Renal pelvis (tissue), 4 donors: ENCODE results near the gene CCDC70. TPM values are rescaled to one million over a fixed set of nuclear protein-coding genes. Genes with fewer than 3 reads are reported as not detected.
A peak's percentile ranks its signal among the peaks of the same experiment; 100 is the strongest.
"Not testable (repeated sequence)": the region's sequence is repeated elsewhere in the genome, so short reads cannot be mapped to it uniquely, and the experiment has no call there.

Source experiments
- DNase-seq: peaks from one replicate; pipeline ENCODE4 v3.0.0-alpha.2; 2013
- polyA plus RNA-seq, 3 donors: library from polyadenylated mRNA; unstranded; fragments of 120-200 nt; gene quantifications; one replicate each; pipeline ENCODE4 v1.2.1, GENCODE V29; 2013; ENCODE audit not compliant: insufficient read length in 3 of 3

The CCDC70 gene
- polyA plus RNA-seq, 3 donors: 0.14 TPM; not detected in 2

DNA sequence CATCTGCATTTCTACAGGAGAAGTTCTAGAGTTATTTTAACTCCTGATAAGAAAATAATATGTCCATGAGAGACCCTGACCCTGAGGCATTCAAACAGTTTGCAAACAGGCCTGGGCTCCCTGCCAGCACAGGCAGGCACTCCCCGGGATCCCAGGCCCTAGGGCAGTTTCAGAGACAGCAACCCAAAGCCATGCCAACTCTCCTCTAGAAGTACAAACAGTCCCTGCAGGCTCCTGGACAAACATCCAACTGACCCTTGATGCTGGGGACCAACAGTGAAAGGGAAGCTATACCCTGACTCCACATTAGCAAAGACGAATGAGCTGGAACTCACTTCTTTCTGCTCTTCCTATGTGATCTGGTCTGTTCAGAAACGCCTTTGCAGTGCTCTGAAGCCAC, 44.8 kb downstream of the CCDC70 start:
- DNase-seq: no peak

DNA sequence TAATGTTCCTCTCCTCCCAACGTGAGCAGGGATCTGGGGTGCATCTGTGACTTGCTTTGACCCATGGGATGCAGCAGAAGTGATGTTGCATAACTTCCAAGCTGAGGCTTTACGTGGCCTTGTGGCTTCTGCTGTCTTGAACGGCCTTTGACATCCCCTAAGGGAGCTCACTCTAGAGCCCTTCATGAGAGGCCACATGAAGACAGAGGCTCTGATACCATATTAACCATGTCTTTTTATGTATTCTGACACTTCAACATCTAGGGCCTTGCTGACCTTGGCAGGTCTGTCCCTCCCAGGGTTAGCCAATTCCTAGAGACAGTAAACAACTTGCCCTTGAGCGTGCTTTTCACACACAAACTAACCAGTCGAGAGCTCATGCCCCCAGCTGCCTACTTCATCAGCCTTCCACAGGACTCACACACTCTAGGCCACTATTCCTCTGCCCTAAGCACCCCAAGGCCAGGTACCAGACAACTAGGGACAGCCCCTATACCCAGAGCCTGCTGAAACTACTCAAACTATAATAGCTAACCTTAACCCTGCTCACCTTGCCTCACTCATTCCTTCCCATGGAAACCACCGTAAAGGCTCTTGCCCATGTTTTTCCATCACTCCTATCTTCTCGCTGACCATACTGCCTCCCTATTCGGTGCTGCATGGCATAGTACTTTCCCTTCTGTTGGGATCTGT, 45.4 kb downstream of the CCDC70 start:
- no peak for DNase-seq

DNA sequence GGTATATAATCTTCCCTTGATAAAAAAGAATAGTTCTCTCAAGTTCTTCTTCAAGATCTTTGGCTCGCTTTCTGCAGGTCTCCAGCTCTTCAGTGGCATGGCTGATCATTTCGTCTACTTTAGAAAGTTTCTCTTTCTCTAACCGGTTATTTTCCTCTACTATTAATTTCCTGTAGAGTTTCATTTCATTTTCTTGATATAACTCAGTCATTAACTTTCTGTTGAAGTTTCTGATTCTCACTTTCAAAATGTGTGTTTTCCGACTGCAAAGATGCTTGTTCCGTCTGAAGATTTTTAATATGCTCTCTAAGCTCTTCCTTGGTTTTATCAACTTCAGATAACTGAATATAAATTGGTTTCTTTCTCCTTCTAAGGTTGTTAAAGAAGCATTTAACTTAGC, 47.5 kb downstream of the CCDC70 start:
- DNase-seq: not testable (repeated sequence)

DNA sequence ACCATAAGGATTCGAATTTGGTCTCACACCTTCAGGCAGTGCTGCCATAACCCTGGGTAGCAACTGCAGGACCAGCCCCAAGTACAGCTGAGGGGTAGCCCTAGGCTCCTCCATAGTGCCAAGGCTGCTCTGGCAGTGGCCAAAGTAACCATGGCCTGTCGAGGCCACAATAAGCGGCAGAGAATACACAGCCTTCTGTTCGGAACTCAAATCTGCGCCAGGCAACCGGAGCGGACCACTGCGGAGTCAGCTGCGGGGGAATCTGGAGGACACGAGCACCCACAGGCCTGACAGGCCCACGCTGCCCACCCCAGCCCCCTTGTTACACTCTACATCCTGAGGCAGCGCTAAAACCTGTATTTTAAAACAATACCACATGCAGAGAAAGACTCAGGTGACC, 48.7 kb downstream of the CCDC70 start:
- no peak for DNase-seq

DNA sequence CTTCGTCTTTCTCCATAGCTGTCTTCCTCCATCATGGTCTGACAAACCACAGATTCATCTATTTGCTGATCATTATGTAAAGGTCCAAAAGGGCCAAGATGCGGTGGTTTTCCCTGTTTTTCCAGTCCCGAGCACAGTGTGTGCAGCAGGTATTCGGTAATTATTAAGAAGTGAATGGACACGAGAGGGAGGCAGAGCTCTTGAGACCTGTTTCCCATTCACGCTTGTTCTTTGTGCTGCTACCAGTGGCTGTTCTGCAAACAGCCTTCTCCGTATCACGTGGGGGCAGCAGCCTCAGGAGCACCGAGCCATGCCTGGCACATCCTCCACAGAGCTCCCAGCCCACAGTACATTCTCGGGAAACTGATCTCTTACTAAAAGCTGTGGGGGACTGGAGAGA, 50.3 kb downstream of the CCDC70 start:
- peak; percentile 65 for DNase-seq

DNA sequence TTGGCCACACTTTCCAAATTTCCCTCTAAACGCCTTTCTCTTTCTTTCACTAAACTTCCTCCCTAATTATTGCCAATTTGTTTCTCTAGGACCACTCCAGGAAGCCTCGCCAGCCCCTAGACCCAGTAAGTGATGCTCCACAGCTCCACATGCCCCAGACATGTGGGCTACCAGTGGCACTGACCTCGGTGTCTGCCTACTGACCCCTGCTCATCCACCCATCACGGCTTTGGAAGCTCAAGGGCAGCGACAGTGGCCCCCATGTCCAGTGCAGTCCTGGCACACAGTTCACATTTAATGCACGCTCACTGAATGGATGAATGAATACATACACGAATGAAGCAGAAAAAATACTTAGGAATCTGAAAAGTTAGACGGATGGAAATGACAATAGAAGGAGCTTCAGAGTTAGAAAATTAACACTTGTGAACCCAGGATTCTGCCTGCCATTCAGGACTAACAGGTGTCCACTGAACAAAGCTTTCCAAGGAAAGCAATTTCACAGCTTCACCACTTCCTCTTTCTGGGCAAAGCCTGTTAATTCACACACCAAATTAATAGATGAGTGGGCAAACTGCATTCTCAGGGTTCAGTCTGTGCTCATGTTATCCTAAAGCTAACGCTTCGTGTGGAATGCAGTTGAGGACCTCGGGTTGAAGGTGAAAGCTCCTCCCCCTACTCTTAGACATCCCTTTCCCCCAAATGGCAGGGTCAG, 50.9 kb downstream of the CCDC70 start:
- no peak for DNase-seq

DNA sequence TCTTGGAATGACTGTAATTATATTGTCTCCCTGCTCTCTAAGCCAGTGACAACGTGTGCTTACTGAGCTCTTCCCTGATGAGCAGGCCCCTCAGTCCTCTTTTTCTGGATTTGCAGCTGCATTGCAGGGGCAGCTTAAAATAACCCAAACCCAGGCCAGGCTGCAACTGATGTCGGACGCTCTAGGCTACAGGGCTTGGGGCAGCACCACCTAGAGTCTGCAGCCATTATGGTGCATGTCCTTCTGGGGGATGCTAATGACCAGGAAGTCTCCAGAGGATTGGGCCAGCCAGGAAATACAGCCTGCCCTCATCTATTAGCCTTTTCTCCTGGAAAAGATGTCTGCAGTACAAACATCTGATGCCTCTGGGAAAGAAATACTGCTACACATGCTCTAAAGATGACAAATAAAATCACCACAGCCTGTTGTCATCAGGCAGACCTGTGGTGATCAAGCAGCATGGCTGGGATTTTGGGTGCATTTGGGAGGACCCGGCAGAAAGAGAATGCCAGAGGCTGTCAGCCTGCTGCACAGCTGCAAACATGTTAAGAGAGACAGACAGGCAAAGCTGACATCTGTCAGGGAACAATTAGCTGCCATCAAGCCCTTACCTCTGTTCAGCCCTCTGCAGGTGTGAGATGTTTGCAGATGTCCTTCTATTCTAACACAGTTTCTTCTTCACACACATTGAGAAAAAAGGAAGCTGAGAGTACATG, 51.8 kb downstream of the CCDC70 start:
- DNase-seq: no peak

DNA sequence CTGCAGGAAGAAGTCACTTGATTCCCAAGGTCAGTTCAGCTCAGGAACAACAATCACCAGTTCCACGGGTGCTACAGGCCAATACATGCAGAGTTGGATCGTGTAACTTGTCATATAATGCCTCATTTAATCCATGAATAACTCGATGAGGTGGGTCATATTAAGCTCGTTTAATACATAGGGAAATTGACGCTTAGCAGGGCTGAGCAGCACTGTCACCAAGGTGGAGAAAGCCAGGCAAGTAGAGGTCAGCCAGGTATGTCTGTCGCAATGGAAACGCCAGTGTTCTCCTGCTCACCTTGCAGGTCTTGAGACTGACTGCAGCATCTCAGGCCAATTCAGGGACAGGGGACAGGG, 52.3 kb downstream of the CCDC70 start:
- no peak for DNase-seq

Other genes with a start within 250 kb of the CCDC70 start
- gene DHRS12, start 57.8 kb upstream of the CCDC70 start, polyA plus RNA-seq: 10 to 100 TPM; 19.7 to 26.1 (median 20.9) TPM
- gene TMEM272, start 16.8 kb upstream of the CCDC70 start, polyA plus RNA-seq: under 1 TPM; 0.26 to 0.70 (median 0.65) TPM
- 10 to 100 TPM; 18.2 to 28.1 (median 24.7) TPM for gene ATP7B, start 149.5 kb downstream of the CCDC70 start, polyA plus RNA-seq
- gene ALG11, start 150.4 kb downstream of the CCDC70 start, polyA plus RNA-seq: 10 to 100 TPM; 25.6 to 36.8 (median 28.1) TPM
- gene UTP14C, start 162.7 kb downstream of the CCDC70 start, polyA plus RNA-seq: 10 to 100 TPM; 29.2 to 34.9 (median 30.5) TPM